GM19395 (cell line): ENCODE data around the gene ETNK2.
"Not testable (repeated sequence)": the region's sequence is repeated elsewhere in the genome, so short reads cannot be mapped to it uniquely, and the experiment has no call there.

ENCODE experiments used
- ATAC-seq: cut with Tn5 transposase; IDR thresholded peaks from one replicate; pipeline ENCODE4 v1.9.1; 2021; ENCODE audit warnings: mild to moderate bottlenecking, moderate library complexity; ENCODE audit not compliant: unreplicated experiment

Gene ETNK2

GRCh38 chr1:204102739-204103430 lies 49.0 kb downstream of the ETNK2 start:
- ATAC-seq: no peak

DNA sequence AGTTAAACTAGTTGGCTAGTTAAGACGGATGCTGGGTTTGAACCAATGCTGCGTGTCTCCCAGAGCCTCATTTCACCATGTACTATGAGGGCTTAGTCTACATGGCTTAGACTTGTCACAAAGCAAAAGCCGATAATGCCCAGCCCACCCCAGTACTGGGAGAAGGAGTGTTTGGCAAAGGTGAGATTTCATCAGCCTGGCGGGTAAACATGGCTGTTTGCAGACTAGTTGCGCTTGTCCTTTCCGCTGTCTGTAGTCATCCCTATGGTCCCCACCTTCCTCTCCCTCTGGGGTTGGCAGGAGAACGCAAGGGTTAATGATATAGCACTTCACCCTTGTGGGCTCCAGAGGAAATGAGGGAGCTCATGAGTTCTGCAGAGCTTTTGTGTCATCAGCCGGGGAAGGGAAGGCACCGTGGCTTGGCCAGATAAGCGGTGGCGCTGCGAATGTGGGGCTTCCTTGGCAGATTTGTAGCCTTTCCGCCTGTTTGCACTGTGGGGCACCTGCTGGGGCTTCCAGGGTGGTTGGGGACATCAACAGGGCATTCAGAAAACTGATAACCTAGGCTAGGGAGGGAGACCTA lies 49.7 kb downstream of the ETNK2 start:
- ATAC-seq: no peak

- ATAC-seq: not testable (repeated sequence)
Measured at GRCh38 chr1:204099754-204100153, 52.1 kb downstream of the ETNK2 start.

DNA sequence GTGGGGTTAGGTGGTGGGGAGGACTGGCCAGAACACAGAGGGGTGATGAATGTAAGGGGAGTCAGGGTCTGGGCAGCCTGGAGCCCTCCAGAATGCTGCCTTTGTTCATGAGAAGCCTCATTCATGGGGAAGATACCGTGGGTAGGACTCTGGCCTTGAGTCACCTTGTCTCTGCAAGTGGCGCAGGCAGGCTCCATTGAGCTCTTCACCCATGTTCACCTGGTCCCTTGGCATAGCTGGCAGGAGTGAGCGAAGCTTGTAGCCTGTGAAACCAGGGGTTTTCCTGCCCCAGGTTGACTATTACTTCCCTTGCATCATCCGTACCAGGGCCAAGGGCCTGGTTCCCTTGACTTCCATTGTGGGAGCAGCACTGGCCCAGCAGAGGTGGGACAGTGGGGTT lies 53.2 kb downstream of the ETNK2 start:
- ATAC-seq: no peak

GRCh38 chr1:204096931-204097330 lies 54.9 kb downstream of the ETNK2 start:
- ATAC-seq: no peak

DNA sequence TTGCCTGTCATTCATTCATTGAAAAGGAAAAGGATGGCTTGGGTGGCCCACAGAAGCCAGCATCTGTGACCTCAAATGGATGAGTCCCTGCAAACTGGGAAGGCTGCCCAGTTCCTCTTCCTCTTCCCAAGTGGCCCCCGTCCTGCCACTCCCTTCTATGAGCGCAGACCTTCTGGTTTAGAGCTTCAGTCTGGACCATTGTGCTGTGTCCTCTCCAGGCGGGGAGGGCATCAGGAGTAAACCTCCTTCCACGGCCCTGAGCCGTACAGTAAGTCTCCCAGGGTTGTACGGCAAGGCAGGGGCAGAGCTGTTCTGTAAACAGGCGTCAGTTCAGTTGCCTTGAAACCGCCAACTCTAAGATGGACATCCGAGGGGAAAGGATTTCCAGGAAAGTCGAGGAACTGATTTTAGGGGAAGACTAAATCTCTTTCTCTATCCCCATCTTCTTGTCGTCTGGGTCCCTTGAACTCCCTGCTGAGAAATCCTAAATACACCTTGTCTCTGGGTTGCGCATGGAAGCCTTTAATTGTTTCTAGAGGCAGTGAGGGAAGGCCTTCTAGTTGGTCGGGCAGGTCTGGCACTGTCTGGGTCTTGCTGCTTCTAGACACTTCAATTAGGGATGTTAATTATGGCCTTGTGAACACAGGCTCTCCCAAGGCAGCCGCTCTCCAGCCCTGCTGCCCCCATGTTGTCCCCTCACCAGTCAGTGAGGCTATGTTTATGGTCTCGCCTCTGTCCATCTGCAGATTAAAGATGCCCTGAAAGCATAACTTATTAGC lies 56.8 kb downstream of the ETNK2 start:
- no peak for ATAC-seq

GRCh38 chr1:204094313-204094729 lies 57.5 kb downstream of the ETNK2 start:
- no peak for ATAC-seq

- ATAC-seq: no peak
Measured at GRCh38 chr1:204093781-204094180, 58.1 kb downstream of the ETNK2 start.

- no peak for ATAC-seq
Measured at GRCh38 chr1:204093421-204093717, 58.5 kb downstream of the ETNK2 start.

GRCh38 chr1:204092632-204093420 lies 59.0 kb downstream of the ETNK2 start:
- no peak for ATAC-seq

GRCh38 chr1:204091787-204092312 lies 60.0 kb downstream of the ETNK2 start:
- ATAC-seq: no peak

DNA sequence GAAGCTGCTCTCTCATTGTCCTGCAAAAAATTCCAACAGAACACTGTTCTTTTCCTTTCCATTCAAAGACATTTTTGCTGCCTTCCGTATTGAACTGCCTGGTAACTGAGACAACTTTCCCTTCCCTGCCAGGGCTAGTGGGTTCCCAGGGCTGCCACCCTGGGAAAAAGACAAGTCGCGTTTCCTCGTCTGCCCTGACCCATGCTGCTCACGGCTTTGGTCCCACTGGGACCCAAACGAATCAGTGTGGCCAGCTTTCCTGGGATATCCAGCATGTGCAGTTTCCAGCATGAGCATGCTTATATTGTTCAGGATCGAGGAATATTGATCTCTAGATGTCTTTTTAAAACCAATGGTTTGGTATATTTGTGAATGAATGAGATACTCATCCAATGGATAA lies 60.8 kb downstream of the ETNK2 start:
- no peak for ATAC-seq

DNA sequence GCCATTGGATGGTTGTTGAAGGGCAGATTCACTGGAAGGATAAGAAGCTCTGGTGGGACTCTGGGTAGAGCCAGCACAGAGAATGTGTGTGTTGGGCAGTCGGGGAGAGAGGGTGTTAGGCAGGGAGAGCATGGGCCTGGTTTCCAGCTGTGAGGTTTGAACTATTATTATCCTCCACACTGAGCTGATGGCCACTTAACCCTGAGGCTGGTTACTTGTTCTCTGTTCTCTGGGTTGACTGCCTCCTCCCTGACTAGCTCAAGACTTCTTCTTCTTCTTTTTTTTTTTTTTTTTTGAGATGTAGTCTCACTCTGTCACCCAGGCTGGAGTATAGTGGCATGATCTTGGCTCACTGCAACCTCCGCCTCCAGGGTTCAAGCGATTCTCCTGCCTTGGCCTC lies 61.7 kb downstream of the ETNK2 start:
- ATAC-seq: not testable (repeated sequence)

GRCh38 chr1:204089044-204089751 lies 62.6 kb downstream of the ETNK2 start:
- no peak for ATAC-seq

DNA sequence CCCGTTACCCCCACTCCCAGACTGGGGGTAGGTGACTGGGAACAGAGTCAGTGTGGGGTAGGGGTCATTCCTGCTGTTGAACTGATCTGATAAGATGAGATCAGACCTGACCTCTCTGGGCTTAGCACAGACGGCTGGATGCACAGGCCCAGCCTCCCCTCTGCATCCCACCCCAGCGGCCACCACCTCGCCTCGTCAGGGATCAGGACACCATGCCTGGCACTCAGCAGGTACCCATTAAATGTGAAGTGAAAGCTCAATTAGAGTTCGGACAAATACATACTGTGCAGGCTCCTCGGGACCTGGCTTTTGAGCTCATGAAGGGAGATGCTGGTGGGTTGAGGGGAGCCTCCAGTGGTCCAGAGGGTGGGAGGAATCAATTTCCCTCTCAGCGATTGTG lies 63.2 kb downstream of the ETNK2 start:
- no peak for ATAC-seq

GRCh38 chr1:204087893-204088528 lies 63.8 kb downstream of the ETNK2 start:
- ATAC-seq: no peak

- ATAC-seq: no peak
Measured at GRCh38 chr1:204087181-204087892, 64.5 kb downstream of the ETNK2 start.

DNA sequence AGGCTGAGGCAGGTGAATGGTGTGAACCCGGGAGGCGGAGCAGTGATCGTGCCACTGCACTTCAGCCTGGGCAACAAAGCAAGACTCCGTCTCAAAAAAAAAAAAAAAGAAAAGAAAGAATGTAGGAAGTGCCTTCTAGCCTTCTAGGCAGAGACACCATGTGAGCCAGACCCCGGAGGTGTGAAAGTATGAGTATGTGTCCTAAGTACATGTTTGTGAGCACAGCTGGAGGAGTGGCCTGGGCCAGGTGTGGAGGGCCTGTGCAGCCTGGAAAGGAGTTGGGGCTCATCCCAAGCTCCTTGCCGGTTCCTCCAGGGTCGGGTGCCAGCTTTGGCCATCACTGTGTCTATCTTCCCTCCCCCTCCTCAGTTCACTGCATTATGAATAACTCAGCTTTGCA lies 66.0 kb downstream of the ETNK2 start:
- no peak for ATAC-seq

GRCh38 chr1:204084247-204084772 lies 67.5 kb downstream of the ETNK2 start:
- no peak for ATAC-seq
